AG09309 (cell line): ENCODE data around the gene NLK.

Experiments
- DNase-seq: peaks from one replicate; pipeline ENCODE4 v3.0.0-alpha.2; 2010; ENCODE audit warnings: low read depth
- H3K4me3 ChIP-seq: 2 replicates; pipeline ENCODE4 v1.5.1; 2011; ENCODE audit warnings: mild to moderate bottlenecking, low read depth, low read length, moderate library complexity; ENCODE audit not compliant: control insufficient read depth
- TF ChIP-seq, protein P1 (sequence below): IDR thresholded peaks from 2 replicates; pipeline ENCODE4 v1.5.1; 2011; ENCODE audit warnings: mild to moderate bottlenecking, low read depth, low read length, inconsistent platforms; ENCODE audit not compliant: insufficient read depth, control insufficient read depth; ENCODE audit errors: missing control alignments

Gene NLK

DNA sequence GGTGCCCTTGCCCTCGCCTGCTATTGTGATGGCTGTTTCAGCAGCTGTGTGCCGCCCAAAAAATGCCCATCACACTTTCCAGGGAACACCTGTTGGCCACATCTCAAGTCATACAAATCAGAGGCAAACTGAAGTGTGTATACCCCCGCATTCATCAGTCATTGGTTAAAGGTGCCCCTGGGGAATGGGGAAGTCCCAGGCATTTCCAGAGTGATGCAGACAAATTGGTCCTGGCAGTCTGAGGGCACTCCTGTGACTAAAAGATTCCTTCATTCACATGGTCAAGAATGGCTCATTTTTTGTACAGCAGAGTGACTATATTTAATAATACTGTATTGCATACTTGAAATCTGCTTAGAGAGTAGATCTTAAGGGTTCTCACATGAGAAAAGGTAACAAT is 173.6 kb downstream of the NLK start:
- DNase-seq: no peak
- H3K4me3 ChIP-seq: no peak overlapping the region
- TF ChIP-seq, protein P1, sequence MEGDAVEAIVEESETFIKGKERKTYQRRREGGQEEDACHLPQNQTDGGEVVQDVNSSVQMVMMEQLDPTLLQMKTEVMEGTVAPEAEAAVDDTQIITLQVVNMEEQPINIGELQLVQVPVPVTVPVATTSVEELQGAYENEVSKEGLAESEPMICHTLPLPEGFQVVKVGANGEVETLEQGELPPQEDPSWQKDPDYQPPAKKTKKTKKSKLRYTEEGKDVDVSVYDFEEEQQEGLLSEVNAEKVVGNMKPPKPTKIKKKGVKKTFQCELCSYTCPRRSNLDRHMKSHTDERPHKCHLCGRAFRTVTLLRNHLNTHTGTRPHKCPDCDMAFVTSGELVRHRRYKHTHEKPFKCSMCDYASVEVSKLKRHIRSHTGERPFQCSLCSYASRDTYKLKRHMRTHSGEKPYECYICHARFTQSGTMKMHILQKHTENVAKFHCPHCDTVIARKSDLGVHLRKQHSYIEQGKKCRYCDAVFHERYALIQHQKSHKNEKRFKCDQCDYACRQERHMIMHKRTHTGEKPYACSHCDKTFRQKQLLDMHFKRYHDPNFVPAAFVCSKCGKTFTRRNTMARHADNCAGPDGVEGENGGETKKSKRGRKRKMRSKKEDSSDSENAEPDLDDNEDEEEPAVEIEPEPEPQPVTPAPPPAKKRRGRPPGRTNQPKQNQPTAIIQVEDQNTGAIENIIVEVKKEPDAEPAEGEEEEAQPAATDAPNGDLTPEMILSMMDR: no peak

DNA sequence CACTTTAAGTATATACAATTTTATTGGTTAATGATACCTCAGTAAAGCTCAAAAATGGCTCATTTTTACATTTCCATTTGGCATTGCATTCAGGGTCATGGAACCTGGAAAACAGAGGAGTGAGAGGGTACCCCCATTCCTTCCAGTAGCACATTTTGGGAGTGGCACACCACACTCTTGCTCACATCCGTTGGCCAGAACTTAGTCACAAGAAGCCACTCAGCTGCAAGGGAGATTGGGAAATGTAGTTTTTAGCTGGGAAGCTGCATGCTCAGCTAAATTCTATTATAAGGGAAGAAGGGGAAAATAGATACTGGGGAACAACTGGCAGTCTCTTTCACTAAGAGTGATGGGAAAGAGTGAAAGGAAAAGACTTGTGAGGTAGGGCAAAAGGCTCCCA is 174.1 kb downstream of the NLK start:
- DNase-seq: no peak
- TF ChIP-seq, protein P1: no peak
- no peak overlapping the region for H3K4me3 ChIP-seq

DNA sequence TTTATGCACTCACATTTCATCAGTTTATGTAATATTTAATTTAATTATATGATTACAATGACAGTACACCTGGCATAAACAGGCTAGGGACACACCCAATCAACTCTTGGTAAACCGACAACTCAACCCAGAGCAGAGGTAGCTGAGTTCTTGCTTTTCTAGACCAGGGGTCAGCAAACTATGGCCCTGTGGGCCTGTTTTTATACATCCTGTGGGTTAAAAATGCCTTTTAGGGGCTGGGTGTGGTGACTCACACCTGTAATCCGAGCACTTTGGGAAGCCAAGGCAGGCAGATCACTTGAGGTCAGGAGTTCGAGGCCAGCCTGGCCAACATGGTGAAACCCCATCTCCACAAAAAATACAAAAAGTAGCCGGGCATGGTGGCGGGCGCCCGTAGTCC is 177.3 kb downstream of the NLK start:
- no peak for DNase-seq
- no peak overlapping the region for H3K4me3 ChIP-seq
- TF ChIP-seq, protein P1: no peak

DNA sequence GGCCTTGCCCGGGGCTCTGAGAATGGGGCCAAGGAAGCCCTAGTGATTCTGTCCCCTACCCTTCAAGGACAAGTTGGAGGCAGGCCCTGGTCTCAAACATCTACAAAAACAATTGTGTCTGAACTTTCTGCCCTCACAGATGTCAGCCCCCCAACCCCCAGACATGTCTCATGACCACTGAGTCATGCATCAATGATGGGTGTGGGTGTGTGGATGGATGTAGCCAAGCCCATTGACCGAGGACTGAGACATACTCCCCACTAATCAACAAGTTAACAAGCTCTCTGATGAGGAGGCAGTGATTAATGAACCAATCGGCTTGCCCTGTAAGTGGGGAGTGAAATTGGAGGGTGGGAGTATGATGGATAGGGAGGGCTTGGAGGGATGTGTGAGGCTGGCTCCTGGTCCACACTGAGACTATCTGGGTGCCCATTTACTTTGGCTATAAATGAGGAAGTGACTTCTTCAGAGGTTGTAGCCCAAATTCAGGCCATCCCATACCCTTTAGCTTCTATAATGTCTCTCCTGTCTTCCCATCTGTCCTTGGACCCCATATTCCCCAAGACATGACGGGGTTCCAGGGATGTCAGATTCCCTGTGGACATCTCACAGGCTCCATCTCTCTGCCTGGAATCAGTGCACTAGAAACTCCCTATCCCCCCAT is 179.4 kb downstream of the NLK start:
- no peak for DNase-seq
- TF ChIP-seq, protein P1: no peak
- H3K4me3 ChIP-seq: no peak overlapping the region

DNA sequence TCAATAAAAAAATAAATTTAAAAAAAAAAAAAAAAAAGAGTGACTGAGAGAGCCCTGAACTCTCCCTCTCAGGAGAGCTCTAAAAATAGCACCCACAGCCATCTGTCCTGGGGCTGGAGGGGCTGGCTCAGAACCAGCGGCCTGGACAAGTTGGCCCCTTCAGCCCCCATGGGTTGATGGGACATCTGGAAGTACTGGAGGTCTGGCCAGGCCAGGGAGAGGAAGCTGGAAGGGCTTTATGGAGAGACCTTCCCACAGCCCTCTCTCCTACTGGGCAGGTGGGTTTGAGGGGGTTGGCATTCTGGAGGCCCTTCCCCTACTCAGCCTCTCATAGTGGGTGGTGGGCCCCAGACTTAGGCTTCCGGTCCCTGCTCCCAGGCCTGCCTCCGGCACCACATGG is 182.8 kb downstream of the NLK start:
- no peak for DNase-seq
- H3K4me3 ChIP-seq: no peak overlapping the region
- TF ChIP-seq, protein P1: no peak

DNA sequence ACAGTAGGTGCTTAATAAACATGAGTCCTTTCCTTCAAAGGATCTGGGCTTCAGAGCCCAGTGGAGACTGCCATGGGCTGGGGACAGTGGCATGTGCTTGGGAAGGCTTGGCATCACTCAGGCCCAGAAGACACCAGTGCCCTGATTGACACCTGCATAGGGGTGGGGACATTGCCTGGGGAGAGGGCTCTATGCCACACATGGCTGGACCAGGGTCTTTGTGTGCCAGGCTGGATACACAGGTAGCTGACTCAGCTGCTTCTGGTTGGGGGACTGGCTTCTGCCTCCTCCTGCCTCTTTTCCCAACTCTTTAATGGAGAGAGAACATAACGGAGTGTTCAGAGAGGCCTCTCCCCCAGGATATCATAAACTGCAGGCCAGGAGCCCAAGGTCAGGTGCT is 183.4 kb downstream of the NLK start:
- H3K4me3 ChIP-seq: no peak overlapping the region
- TF ChIP-seq, protein P1: no peak
- DNase-seq: no peak
